GM23338 (cell line): Measurements from ENCODE around the gene TENM3. TPM values are rescaled to one million over a fixed set of nuclear protein-coding genes. Genes with fewer than 3 reads are reported as not detected.

ENCODE experiments used
- ATAC-seq: fragments of 200-7000 bp; cut with Tn5 transposase; 3 replicates; pipeline ENCODE4 v1.9.1; 2020
- DNase-seq: peaks from one replicate; pipeline ENCODE4 v3.0.0-alpha.2; 2015; ENCODE audit warnings: low spot score
- H2AFZ ChIP-seq: fragments of 200-600 bp; sonication (generic); 2 replicates; pipeline ENCODE4 v1.8.0; 2016; ENCODE audit warnings: antibody characterized with exemption, mild to moderate bottlenecking, moderate library complexity
- H3F3A ChIP-seq: fragments of 200-600 bp; sonication (generic); replicated peaks from 2 replicates; pipeline ENCODE4 v1.8.0; 2017; ENCODE audit warnings: antibody characterized with exemption, mixed run types, low read depth
- H3K27ac ChIP-seq: fragments of 200-600 bp; sonication (generic); 2 replicates; pipeline ENCODE4 v1.6.1; 2016; ENCODE audit warnings: low read depth
- H3K27me3 ChIP-seq: fragments of 200-600 bp; sonication (generic); 2 replicates; pipeline ENCODE4 v1.8.0; 2016; ENCODE audit warnings: mild to moderate bottlenecking, mixed run types, moderate library complexity; ENCODE audit not compliant: insufficient read depth
- H3K36me3 ChIP-seq: fragments of 200-600 bp; sonication (generic); 2 replicates; pipeline ENCODE4 v1.8.0; 2016; ENCODE audit warnings: mild to moderate bottlenecking; ENCODE audit not compliant: insufficient read depth
- H3K4me1 ChIP-seq: fragments of 200-600 bp; sonication (generic); 2 replicates; pipeline ENCODE4 v1.8.0; 2016; ENCODE audit warnings: mild to moderate bottlenecking, moderate library complexity; ENCODE audit not compliant: insufficient read depth
- H3K4me2 ChIP-seq: fragments of 200-600 bp; sonication (generic); 2 replicates; pipeline ENCODE4 v1.7.1; 2017; ENCODE audit warnings: mixed run types
- H3K4me3 ChIP-seq: fragments of 200-600 bp; sonication (generic); 2 replicates; pipeline ENCODE4 v1.6.1; 2016; ENCODE audit warnings: mixed run types
- H3K79me2 ChIP-seq: fragments of 200-600 bp; sonication (generic); replicated peaks from 2 replicates; pipeline ENCODE4 v1.8.0; 2017; ENCODE audit warnings: mild to moderate bottlenecking; ENCODE audit not compliant: insufficient read depth
- H3K9me2 ChIP-seq: fragments of 200-600 bp; sonication (generic); 2 replicates; pipeline ENCODE4 v1.8.0; 2017; ENCODE audit not compliant: insufficient read depth
- H4K20me1 ChIP-seq: fragments of 200-600 bp; sonication (generic); replicated peaks from 2 replicates; pipeline ENCODE4 v1.8.0; 2017; ENCODE audit warnings: mild to moderate bottlenecking; ENCODE audit not compliant: insufficient read depth
- H3K27ac Mint-ChIP-seq: 2 replicates; pipeline ENCODE4 v1.8.0; 2020; ENCODE audit warnings: inconsistent platforms, mild to moderate bottlenecking, moderate library complexity, mixed read lengths
- H3K27me3 Mint-ChIP-seq: 3 replicates; pipeline ENCODE4 v1.8.0; 2022; ENCODE audit warnings: low read depth, mild to moderate bottlenecking, moderate library complexity, mixed read lengths, inconsistent platforms; ENCODE audit not compliant: insufficient read depth, poor library complexity
- H3K36me3 Mint-ChIP-seq: 3 replicates; pipeline ENCODE4 v1.8.0; 2021; ENCODE audit warnings: low read depth, mild to moderate bottlenecking, inconsistent platforms, moderate library complexity, mixed read lengths
- H3K4me1 Mint-ChIP-seq: 3 replicates; pipeline ENCODE4 v1.8.0; 2020; ENCODE audit warnings: mild to moderate bottlenecking, inconsistent platforms, mixed read lengths
- H3K4me3 Mint-ChIP-seq: 3 replicates; pipeline ENCODE4 v1.8.0; 2021; ENCODE audit warnings: moderate library complexity, mild to moderate bottlenecking, inconsistent platforms, mixed read lengths
- H3K9me3 Mint-ChIP-seq: 3 replicates; pipeline ENCODE4 v1.8.0; 2020; ENCODE audit warnings: moderate library complexity, mild to moderate bottlenecking, inconsistent platforms, mixed read lengths
- EZH2phosphoT487 ChIP-seq: fragments of 200-600 bp; sonication (generic); IDR thresholded peaks from one replicate; pipeline ENCODE4 v1.8.1; 2018; ENCODE audit warnings: antibody characterized with exemption; ENCODE audit not compliant: unreplicated experiment
- NANOG ChIP-seq: IDR thresholded peaks from 2 replicates; pipeline ENCODE4 v1.6.1; 2016; ENCODE audit warnings: antibody characterized with exemption, borderline replicate concordance
- REST ChIP-seq: IDR thresholded peaks from one replicate; pipeline ENCODE4 v1.6.1; 2018; ENCODE audit warnings: antibody characterized with exemption; ENCODE audit not compliant: unreplicated experiment
- polyA plus RNA-seq: library from polyadenylated mRNA; unstranded; fragments of >200 nt; fragmentation: Nextera tagmentation; extraction: Ambion mirVana; gene quantifications from 2 replicates; pipeline ENCODE4 v1.2.1, GENCODE V29; 2016
- total RNA-seq: library from RNA; depleted of rRNA; stranded (reverse); fragments of >200 nt; shearing (Covaris generic); gene quantifications from 2 replicates; pipeline ENCODE4 v1.2.3, GENCODE V29; 2014
- TF ChIP-seq, protein P1 (sequence below): fragments of 250-450 bp; sonication (Bioruptor Pico); IDR thresholded peaks from 2 replicates; pipeline ENCODE4 v1.5.0; 2020; ENCODE audit warnings: mild to moderate bottlenecking, moderate library complexity

Gene TENM3
- total and polyA plus RNA-seq, 2 experiments from 2014 or later = 22.2 to 128 TPM

GRCh38 chr4:182760551-182761043, 517.4 kb downstream of the TENM3 start:
- Histone ChIP-seq H3K4me3 (no peak overlapping the region), H4K20me1 (no peaks in the 10 kb centered on the region), H3K27me3 (no peaks in the 10 kb centered on the region), H3K27ac (no peak overlapping the region; the same call in 1 of the 2 replicates), H3F3A (no peaks in the 10 kb centered on the region), H3K4me2 (no peak overlapping the region), H3K36me3 (no peaks in the 10 kb centered on the region), H3K79me2 (no peaks in the 10 kb centered on the region), H3K4me1 (peaks cover 17% of the 10 kb centered on the region), H3K9me2 (no peaks in the 10 kb centered on the region), H2AFZ (no peak overlapping the region)
- Mint-ChIP-seq H3K4me1 (peaks cover 18% of the 10 kb centered on the region), H3K36me3 (peaks cover 5% of the 10 kb centered on the region; the same call in 2 of the 3 replicates), H3K4me3 (no peak overlapping the region), H3K9me3 (no peaks in the 10 kb centered on the region), H3K27me3 (no peaks in the 10 kb centered on the region), H3K27ac (no peak overlapping the region)
- DNase-seq (no peak), ATAC-seq (no peak)
- TF ChIP-seq REST (no peak), EZH2phosphoT487 (no peak), NANOG (no peak)
- TF ChIP-seq, protein P1, sequence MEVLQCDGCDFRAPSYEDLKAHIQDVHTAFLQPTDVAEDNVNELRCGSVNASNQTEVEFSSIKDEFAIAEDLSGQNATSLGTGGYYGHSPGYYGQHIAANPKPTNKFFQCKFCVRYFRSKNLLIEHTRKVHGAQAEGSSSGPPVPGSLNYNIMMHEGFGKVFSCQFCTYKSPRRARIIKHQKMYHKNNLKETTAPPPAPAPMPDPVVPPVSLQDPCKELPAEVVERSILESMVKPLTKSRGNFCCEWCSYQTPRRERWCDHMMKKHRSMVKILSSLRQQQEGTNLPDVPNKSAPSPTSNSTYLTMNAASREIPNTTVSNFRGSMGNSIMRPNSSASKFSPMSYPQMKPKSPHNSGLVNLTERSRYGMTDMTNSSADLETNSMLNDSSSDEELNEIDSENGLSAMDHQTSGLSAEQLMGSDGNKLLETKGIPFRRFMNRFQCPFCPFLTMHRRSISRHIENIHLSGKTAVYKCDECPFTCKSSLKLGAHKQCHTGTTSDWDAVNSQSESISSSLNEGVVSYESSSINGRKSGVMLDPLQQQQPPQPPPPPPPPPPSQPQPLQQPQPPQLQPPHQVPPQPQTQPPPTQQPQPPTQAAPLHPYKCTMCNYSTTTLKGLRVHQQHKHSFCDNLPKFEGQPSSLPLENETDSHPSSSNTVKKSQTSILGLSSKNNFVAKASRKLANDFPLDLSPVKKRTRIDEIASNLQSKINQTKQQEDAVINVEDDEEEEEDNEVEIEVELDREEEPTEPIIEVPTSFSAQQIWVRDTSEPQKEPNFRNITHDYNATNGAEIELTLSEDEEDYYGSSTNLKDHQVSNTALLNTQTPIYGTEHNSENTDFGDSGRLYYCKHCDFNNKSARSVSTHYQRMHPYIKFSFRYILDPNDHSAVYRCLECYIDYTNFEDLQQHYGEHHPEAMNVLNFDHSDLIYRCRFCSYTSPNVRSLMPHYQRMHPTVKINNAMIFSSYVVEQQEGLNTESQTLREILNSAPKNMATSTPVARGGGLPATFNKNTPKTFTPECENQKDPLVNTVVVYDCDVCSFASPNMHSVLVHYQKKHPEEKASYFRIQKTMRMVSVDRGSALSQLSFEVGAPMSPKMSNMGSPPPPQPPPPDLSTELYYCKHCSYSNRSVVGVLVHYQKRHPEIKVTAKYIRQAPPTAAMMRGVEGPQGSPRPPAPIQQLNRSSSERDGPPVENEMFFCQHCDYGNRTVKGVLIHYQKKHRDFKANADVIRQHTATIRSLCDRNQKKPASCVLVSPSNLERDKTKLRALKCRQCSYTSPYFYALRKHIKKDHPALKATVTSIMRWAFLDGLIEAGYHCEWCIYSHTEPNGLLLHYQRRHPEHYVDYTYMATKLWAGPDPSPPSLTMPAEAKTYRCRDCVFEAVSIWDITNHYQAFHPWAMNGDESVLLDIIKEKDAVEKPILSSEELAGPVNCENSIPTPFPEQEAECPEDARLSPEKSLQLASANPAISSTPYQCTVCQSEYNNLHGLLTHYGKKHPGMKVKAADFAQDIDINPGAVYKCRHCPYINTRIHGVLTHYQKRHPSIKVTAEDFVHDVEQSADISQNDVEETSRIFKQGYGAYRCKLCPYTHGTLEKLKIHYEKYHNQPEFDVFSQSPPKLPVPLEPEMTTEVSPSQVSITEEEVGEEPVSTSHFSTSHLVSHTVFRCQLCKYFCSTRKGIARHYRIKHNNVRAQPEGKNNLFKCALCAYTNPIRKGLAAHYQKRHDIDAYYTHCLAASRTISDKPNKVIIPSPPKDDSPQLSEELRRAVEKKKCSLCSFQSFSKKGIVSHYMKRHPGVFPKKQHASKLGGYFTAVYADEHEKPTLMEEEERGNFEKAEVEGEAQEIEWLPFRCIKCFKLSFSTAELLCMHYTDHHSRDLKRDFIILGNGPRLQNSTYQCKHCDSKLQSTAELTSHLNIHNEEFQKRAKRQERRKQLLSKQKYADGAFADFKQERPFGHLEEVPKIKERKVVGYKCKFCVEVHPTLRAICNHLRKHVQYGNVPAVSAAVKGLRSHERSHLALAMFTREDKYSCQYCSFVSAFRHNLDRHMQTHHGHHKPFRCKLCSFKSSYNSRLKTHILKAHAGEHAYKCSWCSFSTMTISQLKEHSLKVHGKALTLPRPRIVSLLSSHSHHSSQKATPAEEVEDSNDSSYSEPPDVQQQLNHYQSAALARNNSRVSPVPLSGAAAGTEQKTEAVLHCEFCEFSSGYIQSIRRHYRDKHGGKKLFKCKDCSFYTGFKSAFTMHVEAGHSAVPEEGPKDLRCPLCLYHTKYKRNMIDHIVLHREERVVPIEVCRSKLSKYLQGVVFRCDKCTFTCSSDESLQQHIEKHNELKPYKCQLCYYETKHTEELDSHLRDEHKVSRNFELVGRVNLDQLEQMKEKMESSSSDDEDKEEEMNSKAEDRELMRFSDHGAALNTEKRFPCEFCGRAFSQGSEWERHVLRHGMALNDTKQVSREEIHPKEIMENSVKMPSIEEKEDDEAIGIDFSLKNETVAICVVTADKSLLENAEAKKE (CRISPR knock-in tag) = no peak
